GM12801 (cell line): ENCODE measurements around the gene PEX26.

ENCODE experiments used
- TF ChIP-seq, protein P1 (sequence below): IDR thresholded peaks from one replicate; pipeline ENCODE4 v1.5.1; 2011; ENCODE audit warnings: control low read depth; ENCODE audit not compliant: insufficient read length; ENCODE audit errors: extremely low read depth

Gene PEX26

DNA sequence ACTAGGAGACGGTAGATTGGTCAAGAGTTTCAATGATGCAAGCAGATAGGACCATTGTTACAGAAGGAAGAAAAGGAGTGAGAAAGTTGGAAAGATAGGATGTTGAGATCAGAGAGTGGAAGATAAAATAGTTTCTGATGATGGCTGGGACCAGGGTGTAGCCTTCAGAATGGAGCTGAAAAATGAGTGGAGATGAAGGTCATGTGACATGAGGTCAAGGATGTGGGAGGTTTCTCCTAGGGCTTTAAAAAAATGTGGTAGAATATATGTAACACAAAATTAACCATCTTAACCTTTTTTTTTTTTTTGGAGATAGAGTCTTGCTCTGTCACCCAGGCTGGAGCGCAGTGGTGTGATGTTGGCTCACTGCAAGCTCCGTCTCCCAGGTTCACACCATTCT is 18.3 kb upstream of the PEX26 start:
- TF ChIP-seq, protein P1, sequence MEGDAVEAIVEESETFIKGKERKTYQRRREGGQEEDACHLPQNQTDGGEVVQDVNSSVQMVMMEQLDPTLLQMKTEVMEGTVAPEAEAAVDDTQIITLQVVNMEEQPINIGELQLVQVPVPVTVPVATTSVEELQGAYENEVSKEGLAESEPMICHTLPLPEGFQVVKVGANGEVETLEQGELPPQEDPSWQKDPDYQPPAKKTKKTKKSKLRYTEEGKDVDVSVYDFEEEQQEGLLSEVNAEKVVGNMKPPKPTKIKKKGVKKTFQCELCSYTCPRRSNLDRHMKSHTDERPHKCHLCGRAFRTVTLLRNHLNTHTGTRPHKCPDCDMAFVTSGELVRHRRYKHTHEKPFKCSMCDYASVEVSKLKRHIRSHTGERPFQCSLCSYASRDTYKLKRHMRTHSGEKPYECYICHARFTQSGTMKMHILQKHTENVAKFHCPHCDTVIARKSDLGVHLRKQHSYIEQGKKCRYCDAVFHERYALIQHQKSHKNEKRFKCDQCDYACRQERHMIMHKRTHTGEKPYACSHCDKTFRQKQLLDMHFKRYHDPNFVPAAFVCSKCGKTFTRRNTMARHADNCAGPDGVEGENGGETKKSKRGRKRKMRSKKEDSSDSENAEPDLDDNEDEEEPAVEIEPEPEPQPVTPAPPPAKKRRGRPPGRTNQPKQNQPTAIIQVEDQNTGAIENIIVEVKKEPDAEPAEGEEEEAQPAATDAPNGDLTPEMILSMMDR, result no peak

DNA sequence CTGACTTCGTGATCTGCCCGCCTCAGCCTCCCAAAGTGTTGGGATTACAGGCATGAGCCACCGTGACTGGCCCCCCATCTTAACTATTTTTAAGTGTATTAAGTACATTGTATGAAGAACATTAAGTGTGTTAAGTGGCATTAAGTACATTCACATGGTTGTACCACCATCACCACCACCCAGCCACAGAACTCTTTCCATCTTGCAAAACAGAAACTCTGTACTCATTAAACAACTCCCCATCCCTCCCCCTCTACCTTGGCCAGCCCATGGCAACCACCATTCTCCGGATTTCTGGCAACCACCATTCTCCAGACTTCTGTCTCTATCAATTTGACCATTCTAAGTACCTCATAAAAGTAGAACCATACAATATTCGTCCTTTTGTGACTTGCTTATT is 17.8 kb upstream of the PEX26 start:
- TF ChIP-seq, protein P1, result no peak

DNA sequence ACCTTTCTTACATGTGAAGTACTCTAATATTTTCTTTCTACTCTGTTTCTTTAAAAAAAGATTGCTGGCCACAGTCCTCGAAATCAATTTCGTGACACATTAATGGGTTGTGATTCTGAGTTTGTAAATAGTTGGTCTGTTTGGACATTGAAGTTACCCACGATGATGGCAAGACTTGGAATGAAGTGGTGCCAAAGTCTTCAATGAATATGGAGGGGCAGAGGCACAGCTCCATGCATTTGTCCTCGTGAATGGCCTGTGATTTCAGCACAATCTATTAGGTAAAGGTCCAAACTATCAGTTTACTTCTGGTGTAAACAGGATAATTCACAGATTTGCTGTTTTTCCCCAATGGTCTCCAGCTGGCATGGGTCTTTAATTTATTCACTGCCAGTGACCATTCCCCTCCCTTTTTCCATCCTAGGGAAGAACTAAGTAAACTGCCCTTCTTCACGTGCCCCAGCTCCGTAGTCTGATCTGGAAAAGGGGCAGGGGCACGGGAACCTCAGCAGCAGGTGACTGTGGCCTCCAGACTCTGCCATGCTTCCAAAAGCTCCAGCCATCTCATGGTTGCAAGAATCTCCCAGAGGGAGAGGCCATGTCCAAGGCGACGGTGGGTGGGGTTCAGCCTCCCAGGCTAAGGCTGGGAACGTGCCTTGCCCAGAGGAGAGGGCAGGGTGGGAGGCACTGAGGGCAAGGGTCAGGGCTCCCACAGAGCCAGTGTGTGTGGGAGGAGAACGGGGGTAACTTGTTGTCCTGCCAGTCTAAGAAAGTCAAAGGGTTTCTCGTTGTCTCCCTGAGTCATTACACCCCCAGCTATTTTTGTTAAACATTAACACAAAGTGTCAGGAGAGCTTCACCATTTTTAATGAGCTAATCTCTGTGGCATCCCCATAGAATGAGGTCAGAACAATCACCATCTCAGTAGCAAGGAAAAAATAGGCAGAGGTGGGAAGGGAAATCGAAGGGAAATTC is 16.9 kb upstream of the PEX26 start:
- TF ChIP-seq, protein P1, result no peak

DNA sequence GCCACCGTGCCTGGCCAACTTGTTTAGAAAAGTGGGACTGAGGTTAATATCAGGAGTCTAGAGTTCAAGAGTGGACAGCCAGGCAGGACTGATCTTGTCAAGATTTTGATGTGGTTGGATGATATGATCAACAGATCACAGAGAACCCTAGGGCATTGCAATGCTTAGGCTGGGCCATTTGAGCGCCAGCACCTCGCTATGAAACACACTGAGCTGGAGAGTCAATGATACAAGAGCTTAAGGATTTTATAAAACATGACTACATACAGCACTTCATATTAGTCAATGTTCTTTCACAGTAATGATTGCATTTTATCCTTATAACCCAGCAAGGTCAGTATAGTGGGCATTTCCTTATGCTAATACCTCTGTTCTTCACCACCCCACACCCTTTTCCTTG is 15.4 kb upstream of the PEX26 start:
- TF ChIP-seq, protein P1, result no peak

DNA sequence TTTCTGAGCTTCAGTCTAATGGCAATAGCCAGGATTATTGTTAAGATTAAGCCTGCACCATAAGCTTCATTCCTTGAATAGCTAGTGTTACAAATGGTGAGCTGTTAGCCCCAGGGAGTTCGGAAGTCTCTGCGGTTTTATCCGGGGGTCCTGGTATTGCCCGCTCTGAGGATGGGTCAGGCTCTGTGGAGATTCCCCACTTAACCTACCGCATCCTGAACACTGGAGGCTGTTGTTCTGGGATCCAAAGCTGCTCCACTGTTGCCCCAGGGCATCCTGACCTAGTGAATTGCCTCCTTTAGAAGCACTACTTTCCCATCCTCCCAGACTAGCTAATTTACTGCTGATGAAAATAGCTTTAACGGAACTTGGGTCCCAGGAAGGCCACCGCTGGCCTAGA is 14.5 kb upstream of the PEX26 start:
- TF ChIP-seq, protein P1, result no peak

DNA sequence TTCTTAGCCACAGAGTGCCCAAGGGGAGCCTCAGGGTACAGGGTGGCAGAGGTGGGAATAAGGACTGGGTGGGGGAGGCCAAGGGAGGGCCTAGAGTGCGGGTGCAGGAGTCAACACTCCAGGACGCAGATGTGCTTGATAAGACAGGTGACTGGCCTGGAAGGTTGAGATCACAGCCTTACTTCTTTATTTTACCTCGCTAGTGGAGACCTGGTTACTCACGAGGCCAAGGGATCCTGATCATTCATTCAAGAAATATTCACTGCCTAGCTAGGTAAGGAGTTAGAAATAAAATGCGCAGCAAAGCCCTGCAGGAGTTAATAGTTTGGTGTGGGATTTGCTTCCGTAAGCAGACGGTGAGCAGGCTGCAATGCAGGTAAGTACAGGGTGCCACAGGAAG is 13.2 kb upstream of the PEX26 start:
- TF ChIP-seq, protein P1, result no peak

DNA sequence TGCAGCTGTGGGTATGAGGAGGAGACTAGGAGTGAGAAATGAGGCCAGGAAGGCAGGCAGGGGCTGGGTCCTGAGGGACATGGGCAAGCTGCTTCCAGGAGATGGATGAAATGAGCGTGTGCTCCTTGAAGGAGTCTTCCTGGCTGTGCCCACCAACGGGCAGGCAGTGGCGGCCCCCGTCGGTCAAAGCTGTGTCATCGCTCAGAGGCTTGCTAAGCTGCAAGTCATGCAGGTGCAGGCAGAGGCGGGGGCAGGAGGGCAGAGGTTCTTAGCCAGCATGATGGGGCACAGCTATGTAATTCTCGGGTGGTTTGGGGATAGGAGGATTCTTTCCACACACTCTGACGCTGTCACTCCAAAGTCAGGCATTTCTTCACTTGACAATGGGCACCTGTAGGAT is 12.5 kb upstream of the PEX26 start:
- TF ChIP-seq, protein P1, result no peak
